SH-SY5Y (cell line): Measurements from ENCODE around the gene DSP.

Experiments
- GATA2 ChIP-seq: IDR thresholded peaks from 2 replicates; pipeline ENCODE4 v1.6.1; 2011; ENCODE audit warnings: mild to moderate bottlenecking, low read depth, low read length
- GATA3 ChIP-seq: IDR thresholded peaks from 2 replicates; pipeline ENCODE4 v1.6.1; 2011; ENCODE audit warnings: low read depth, mild to moderate bottlenecking, low read length, moderate library complexity

Gene DSP

GRCh38 chr6:7561153-7561964 lies 19.9 kb downstream of the DSP start:
- no peak for TF ChIP-seq GATA3
- TF ChIP-seq GATA2, result no peak

GRCh38 chr6:7562769-7563168 lies 21.3 kb downstream of the DSP start:
- TF ChIP-seq GATA3 (no peak), GATA2 (no peak)

- no peak for TF ChIP-seq GATA2
- TF ChIP-seq GATA3, result no peak
These were observed 24.6 kb downstream of the DSP start for GRCh38 chr6:7566107-7566506.

- TF ChIP-seq GATA2 (no peak), GATA3 (no peak)
These were observed 25.2 kb downstream of the DSP start for GRCh38 chr6:7566617-7567173.

- TF ChIP-seq GATA3 (no peak), GATA2 (no peak)
These were observed 26.6 kb downstream of the DSP start for GRCh38 chr6:7568021-7568420.

- TF ChIP-seq GATA2 (no peak), GATA3 (no peak)
These were observed 27.6 kb downstream of the DSP start for GRCh38 chr6:7569082-7569481.

- TF ChIP-seq GATA3, result no peak
- no peak for TF ChIP-seq GATA2
These were observed 30.9 kb downstream of the DSP start for GRCh38 chr6:7572213-7572943.

- no peak for TF ChIP-seq GATA2
- no peak for TF ChIP-seq GATA3
These were observed 33.0 kb downstream of the DSP start for GRCh38 chr6:7574500-7574899.

GRCh38 chr6:7578516-7578915 lies 37.0 kb downstream of the DSP start:
- TF ChIP-seq GATA3 (no peak), GATA2 (no peak)

GRCh38 chr6:7578931-7579330 lies 37.5 kb downstream of the DSP start:
- TF ChIP-seq GATA2 (no peak), GATA3 (no peak)

- TF ChIP-seq GATA2, result no peak
- no peak for TF ChIP-seq GATA3
These were observed 38.4 kb downstream of the DSP start for GRCh38 chr6:7579851-7580250.

GRCh38 chr6:7580537-7580926 lies 39.1 kb downstream of the DSP start:
- TF ChIP-seq GATA2 (no peak), GATA3 (no peak)

- TF ChIP-seq GATA2 (no peak), GATA3 (no peak)
These were observed 39.6 kb downstream of the DSP start for GRCh38 chr6:7580927-7581618.

- no peak for TF ChIP-seq GATA2
- no peak for TF ChIP-seq GATA3
These were observed 43.9 kb downstream of the DSP start for GRCh38 chr6:7585287-7585930.

GRCh38 chr6:7587631-7588100 lies 46.2 kb downstream of the DSP start:
- no peak for TF ChIP-seq GATA2
- TF ChIP-seq GATA3, result no peak
